T-cell (primary cell): ENCODE results near the gene ALG11. TPM values are rescaled to one million over a fixed set of nuclear protein-coding genes. Genes with fewer than 3 reads are reported as not detected.

Experiments used
- ATAC-seq, 4 experiments: fragments of 200-7000 bp in 3 of 4; fragments of 150-1000 bp in 1 of 4; cut with Tn5 transposase; replicated peaks in 1 of 4; 1 replicate in 3 of 4; 2 replicates in 1 of 4; pipeline ENCODE4 v1.10.0; 2021; ENCODE audit warnings: moderate library complexity in 3 of 4, mild to moderate bottlenecking in 2 of 4, moderate number of reproducible peaks in 1 of 4
- CTCF ChIA-PET, 2 donors: fragments of 300-600 bp; sonication (Branson Sonifier 250); formaldehyde crosslinking; loops; one replicate each; lab custom pipeline; 2022; ENCODE audit warnings: antibody characterized with exemption in 2 of 2; lab: Charles Lee
- POLR2A ChIA-PET, 2 donors: fragments of 300-600 bp; sonication (Branson Sonifier 250); formaldehyde crosslinking; loops; one replicate each; lab custom pipeline; 2022; ENCODE audit warnings: antibody characterized with exemption in 2 of 2; lab: Charles Lee
- DNase-seq, 35 experiments: peaks; one replicate each; pipeline versions ENCODE4 v3.0.0 to v3.0.0-alpha.2; 2013 to 2023
- H3K27ac ChIP-seq: one replicate; pipeline ENCODE4 v1.5.1; 2013; ENCODE audit warnings: low read length
- H3K27me3 ChIP-seq, 2 experiments: replicated peaks in 1 of 2; 1 replicate in 1 of 2; 2 replicates in 1 of 2; pipeline versions ENCODE4 v1.6.1 to v1.7.0; 2013; ENCODE audit warnings: low read length in 1 of 2, mixed read lengths in 1 of 2; ENCODE audit not compliant: control insufficient read depth in 2 of 2, insufficient read depth in 2 of 2; ENCODE audit errors: extremely low read depth in 1 of 2
- H3K36me3 ChIP-seq, 2 donors: 1 replicate in 1 of 2; 2 replicates in 1 of 2; pipeline versions ENCODE4 v1.6.1 to v1.7.0; 2013; ENCODE audit warnings: low read length in 1 of 2; ENCODE audit not compliant: control insufficient read depth in 2 of 2, insufficient read depth in 1 of 2; ENCODE audit errors: extremely low read depth in 1 of 2
- H3K4me1 ChIP-seq, 2 experiments: 1 replicate in 1 of 2; 2 replicates in 1 of 2; pipeline versions ENCODE4 v1.6.1 to v1.7.0; 2013; ENCODE audit warnings: low read length in 2 of 2, mixed read lengths in 1 of 2; ENCODE audit not compliant: insufficient read depth in 2 of 2, control insufficient read depth in 1 of 2; ENCODE audit errors: extremely low read depth in 1 of 2
- H3K4me3 ChIP-seq, 2 donors: 1 replicate in 1 of 2; 2 replicates in 1 of 2; pipeline versions ENCODE4 v1.5.1 to v1.7.0; 2013; ENCODE audit warnings: mild to moderate bottlenecking in 2 of 2, low read length in 1 of 2, moderate library complexity in 1 of 2; ENCODE audit not compliant: control insufficient read depth in 1 of 2; ENCODE audit errors: extremely low read depth in 1 of 2
- H3K9me3 ChIP-seq: 2 replicates; pipeline ENCODE4 v1.7.0; 2013
- H3K27ac Mint-ChIP-seq, 2 donors: one replicate each; pipeline ENCODE4 v1.8.0; 2020 to 2021; ENCODE audit warnings: mild to moderate bottlenecking in 2 of 2, mixed read lengths in 2 of 2
- H3K27me3 Mint-ChIP-seq, 2 donors: one replicate each; pipeline ENCODE4 v1.8.0; 2021 to 2022; ENCODE audit warnings: mixed read lengths in 2 of 2
- H3K36me3 Mint-ChIP-seq: one replicate; pipeline ENCODE4 v1.8.0; 2021; ENCODE audit warnings: mixed read lengths
- H3K4me1 Mint-ChIP-seq, 3 donors: one replicate each; pipeline ENCODE4 v1.8.0; 2020 to 2022; ENCODE audit warnings: mixed read lengths in 3 of 3, mild to moderate bottlenecking in 1 of 3
- H3K4me3 Mint-ChIP-seq, 3 donors: one replicate each; pipeline ENCODE4 v1.8.0; 2020 to 2022; ENCODE audit warnings: mild to moderate bottlenecking in 3 of 3, mixed read lengths in 3 of 3, moderate library complexity in 3 of 3
- H3K9me3 Mint-ChIP-seq, 3 donors: one replicate each; pipeline ENCODE4 v1.8.0; 2020 to 2022; ENCODE audit warnings: mixed read lengths in 3 of 3
- whole genome bisulfite sequencing: methylation state at CpG from one replicate; pipeline ENCODE4 v1.1.5; 2013; ENCODE audit warnings: missing lambda C conversion rate; ENCODE audit not compliant: insufficient coverage; 5-methylcytosine and 5-hydroxymethylcytosine counted together
- total RNA-seq, 35 experiments: library from RNA in 6 of 35; stranded (reverse) in 6 of 35; fragments of 120-200 nt in 1 of 35; gene quantifications; one replicate each; pipeline versions ENCODE4 v1.2.1 to v1.2.4 and lab custom pipeline; 2013 to 2026

The ALG11 gene
- total RNA-seq, 5 donors from 2014 or later (not counting 1 experiment from before 2014, with no cell fraction given): 19.2 to 36.5 (median 32.4) TPM

- CTCF ChIA-PET: interaction anchor here in 1 of 2 donors (1.3 kb wide), 1 partner anchor 21 kb away, joined by 3 read pairs; no protein-coding TSS in a partner anchor
- WGBS: 82% methylated on average over 4 of the region's 6 CpGs
These were observed 37.7 kb upstream of the ALG11 start for GRCh38 chr13:51974482-51974881.

GRCh38 chr13:51976423-51976822 lies 35.8 kb upstream of the ALG11 start:
- Histone ChIP-seq H3K27ac (no peak overlapping the region), H3K36me3 (no peaks in the 10 kb centered on the region), H3K4me3 (no peak overlapping the region), H3K27me3 (no peaks in the 10 kb centered on the region), H3K9me3 (no peaks in the 10 kb centered on the region), H3K4me1 (no peaks in the 10 kb centered on the region)
- DNase-seq (no peak), ATAC-seq (no peak)
- CTCF ChIA-PET: no interaction called here
- peaks cover 0 to 9% (median 0%) of the 10 kb centered on the region in 3 donors for H3K4me1 Mint-ChIP-seq
- no peak overlapping the region for H3K4me3 Mint-ChIP-seq
- H3K27me3 Mint-ChIP-seq: peaks cover 0 to 3% of the 10 kb centered on the region in 2 donors
- POLR2A ChIA-PET: no interaction called here
- no CpG with 5 or more reads among the region's 1 CpG for WGBS
- H3K9me3 Mint-ChIP-seq: no peaks in the 10 kb centered on the region
- H3K36me3 Mint-ChIP-seq: no peaks in the 10 kb centered on the region
- no peak overlapping the region for H3K27ac Mint-ChIP-seq

More at GRCh38 chr13:51974482-51974881, 37.7 kb upstream of the ALG11 start:
- no peak for ATAC-seq
- peaks cover 0 to 3% of the 10 kb centered on the region in 2 donors for H3K27me3 Mint-ChIP-seq
- no peaks in the 10 kb centered on the region for H3K36me3 ChIP-seq
- H3K36me3 Mint-ChIP-seq: no peaks in the 10 kb centered on the region
- no peaks in the 10 kb centered on the region for H3K9me3 ChIP-seq
- H3K9me3 Mint-ChIP-seq: no peaks in the 10 kb centered on the region
- POLR2A ChIA-PET: no interaction called here
- no peaks in the 10 kb centered on the region for H3K27me3 ChIP-seq
- H3K27ac Mint-ChIP-seq: no peak overlapping the region
- DNase-seq: no peak
- H3K27ac ChIP-seq: no peak overlapping the region
- no peak overlapping the region for H3K4me3 Mint-ChIP-seq
- no peak overlapping the region for H3K4me3 ChIP-seq
- peaks cover 6 to 9% of the 10 kb centered on the region in 2 experiments for H3K4me1 ChIP-seq
- H3K4me1 Mint-ChIP-seq: peaks cover 15 to 27% (median 15%) of the 10 kb centered on the region in 3 donors

GRCh38 chr13:51976890-51977289 lies 35.3 kb upstream of the ALG11 start:
- H3K9me3 ChIP-seq: no peaks in the 10 kb centered on the region
- H3K4me1 ChIP-seq: no peaks in the 10 kb centered on the region
- H3K4me3 Mint-ChIP-seq: no peak overlapping the region
- no peak for ATAC-seq
- no peaks in the 10 kb centered on the region for H3K36me3 ChIP-seq
- WGBS: no CpG with 5 or more reads among the region's 5 CpGs
- no peak for DNase-seq
- no peak overlapping the region for H3K27ac ChIP-seq
- H3K27ac Mint-ChIP-seq: no peak overlapping the region
- POLR2A ChIA-PET: no interaction called here
- H3K27me3 Mint-ChIP-seq: peaks cover 0 to 3% of the 10 kb centered on the region in 2 donors
- no peaks in the 10 kb centered on the region for H3K36me3 Mint-ChIP-seq
- H3K9me3 Mint-ChIP-seq: no peaks in the 10 kb centered on the region
- H3K27me3 ChIP-seq: no peaks in the 10 kb centered on the region
- peaks cover 0 to 6% (median 0%) of the 10 kb centered on the region in 3 donors for H3K4me1 Mint-ChIP-seq
- CTCF ChIA-PET: no interaction called here
- H3K4me3 ChIP-seq: no peak overlapping the region

GRCh38 chr13:51977625-51978024 lies 34.6 kb upstream of the ALG11 start:
- H3K9me3 Mint-ChIP-seq: no peaks in the 10 kb centered on the region
- no CpG with 5 or more reads among the region's 5 CpGs for WGBS
- ChIA-PET CTCF (no interaction called here), POLR2A (no interaction called here)
- H3K27me3 Mint-ChIP-seq: peaks cover 0 to 8% of the 10 kb centered on the region in 2 donors
- Histone ChIP-seq H3K36me3 (no peaks in the 10 kb centered on the region), H3K27me3 (no peaks in the 10 kb centered on the region), H3K4me3 (no peak overlapping the region), H3K9me3 (no peaks in the 10 kb centered on the region), H3K27ac (no peak overlapping the region), H3K4me1 (no peaks in the 10 kb centered on the region)
- no peak overlapping the region for H3K27ac Mint-ChIP-seq
- DNase-seq (no peak), ATAC-seq (no peak)
- H3K36me3 Mint-ChIP-seq: no peaks in the 10 kb centered on the region
- H3K4me1 Mint-ChIP-seq: no peaks in the 10 kb centered on the region
- no peak overlapping the region for H3K4me3 Mint-ChIP-seq

- DNase-seq (no peak), ATAC-seq (no peak)
- CTCF ChIA-PET: no interaction called here
- H3K27ac ChIP-seq: no peak overlapping the region
- Mint-ChIP-seq H3K27me3 (peaks cover 0 to 12% of the 10 kb centered on the region in 2 donors), H3K36me3 (no peaks in the 10 kb centered on the region), H3K4me3 (no peak overlapping the region), H3K9me3 (peaks cover 0 to under 1% (median under 1%) of the 10 kb centered on the region in 3 donors), H3K27ac (no peak overlapping the region), H3K4me1 (no peaks in the 10 kb centered on the region)
- no peaks in the 10 kb centered on the region for H3K36me3 ChIP-seq
- no peaks in the 10 kb centered on the region for H3K9me3 ChIP-seq
- H3K27me3 ChIP-seq: peaks cover 0 to 8% of the 10 kb centered on the region in 2 experiments
- no peaks in the 10 kb centered on the region for H3K4me1 ChIP-seq
- H3K4me3 ChIP-seq: no peak overlapping the region
- POLR2A ChIA-PET: no interaction called here
- 33% methylated on average over 1 of the region's 5 CpGs for WGBS
These were observed 33.2 kb upstream of the ALG11 start for GRCh38 chr13:51978796-51979556.

GRCh38 chr13:51980908-51981307 lies 31.3 kb upstream of the ALG11 start:
- WGBS: no CpG with 5 or more reads among the region's 4 CpGs

More at GRCh38 chr13:51980908-51981307, 31.3 kb upstream of the ALG11 start:
- Histone ChIP-seq H3K9me3 (no peaks in the 10 kb centered on the region), H3K4me3 (no peak overlapping the region), H3K27me3 (peaks cover 0 to 8% of the 10 kb centered on the region in 2 experiments), H3K4me1 (no peaks in the 10 kb centered on the region), H3K36me3 (no peaks in the 10 kb centered on the region), H3K27ac (no peak overlapping the region)
- no peak for DNase-seq
- H3K4me3 Mint-ChIP-seq: no peak overlapping the region
- no peak overlapping the region for H3K27ac Mint-ChIP-seq
- H3K4me1 Mint-ChIP-seq: no peaks in the 10 kb centered on the region
- H3K9me3 Mint-ChIP-seq: peaks cover 0 to 5% (median 4%) of the 10 kb centered on the region in 3 donors
- ChIA-PET CTCF (no interaction called here), POLR2A (no interaction called here)
- no peak for ATAC-seq
- H3K27me3 Mint-ChIP-seq: peaks cover 0 to 15% of the 10 kb centered on the region in 2 donors
- no peaks in the 10 kb centered on the region for H3K36me3 Mint-ChIP-seq
